ENCODE measurements around the gene KDELR1. TPM values are rescaled to one million over a fixed set of nuclear protein-coding genes. Genes with fewer than 3 reads are reported as not detected.
"Not testable (repeated sequence)": the region's sequence is repeated elsewhere in the genome, so short reads cannot be mapped to it uniquely, and the experiment has no call there.

KDELR1 gene
- polyA plus RNA-seq, 12 donors: 101 to 185 (median 124) TPM; not detected in 1

DNA sequence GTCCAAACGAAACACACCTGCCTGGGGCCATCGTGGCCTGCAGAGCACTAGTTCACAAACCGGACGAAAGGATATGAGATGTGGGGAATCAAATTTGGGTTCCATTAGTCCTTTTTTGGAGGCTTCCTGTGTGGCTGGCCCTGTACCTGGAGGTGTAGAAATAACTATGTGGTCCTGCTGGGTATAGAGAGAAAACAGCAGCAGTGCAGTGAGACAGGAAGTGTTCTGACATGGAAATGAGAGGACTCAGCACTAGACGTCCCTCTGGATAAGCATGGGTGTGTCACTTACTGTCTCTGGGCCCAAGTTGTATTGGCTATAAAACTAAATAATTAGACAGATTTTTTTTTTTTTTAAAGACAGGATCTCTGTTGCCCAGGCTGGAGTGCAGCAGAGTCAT is 12.3 kb downstream of the KDELR1 start:
- no peak for DNase-seq

DNA sequence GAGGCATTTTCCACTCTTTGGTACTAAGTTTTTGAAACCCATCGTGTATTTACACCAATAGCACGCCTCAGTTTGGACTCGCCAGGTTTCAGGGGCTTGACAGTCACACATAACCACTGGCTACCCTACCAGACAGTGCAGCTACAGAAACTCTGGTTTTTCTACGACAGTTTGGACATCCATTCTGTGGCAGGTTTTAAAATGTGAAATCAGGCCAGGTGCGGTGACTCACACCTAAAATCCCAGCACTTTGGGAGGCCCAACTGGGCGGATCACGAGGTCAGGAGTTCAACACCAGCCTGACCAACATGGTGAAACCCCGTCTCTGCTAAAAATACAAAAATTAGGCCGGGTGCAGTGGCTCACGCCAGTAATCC is 13.2 kb downstream of the KDELR1 start:
- DNase-seq: no peak

DNA sequence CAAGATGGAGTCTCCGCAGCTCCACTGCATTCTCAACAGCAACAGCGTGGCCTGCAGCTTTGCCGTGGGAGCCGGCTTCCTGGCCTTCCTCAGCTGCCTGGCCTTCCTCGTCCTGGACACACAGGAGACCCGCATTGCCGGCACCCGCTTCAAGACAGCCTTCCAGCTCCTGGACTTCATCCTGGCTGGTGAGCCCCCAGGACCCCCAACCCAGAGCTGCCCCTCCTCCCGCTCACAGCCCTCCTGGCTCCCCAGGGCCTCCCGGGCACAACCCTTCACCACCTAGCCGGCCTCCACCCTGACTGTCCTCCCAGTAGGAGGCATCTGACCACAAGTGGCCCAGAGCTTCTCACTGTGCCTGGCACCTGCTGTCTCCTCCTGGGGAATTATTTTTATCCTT is 17.8 kb downstream of the KDELR1 start:
- no peak for DNase-seq

DNA sequence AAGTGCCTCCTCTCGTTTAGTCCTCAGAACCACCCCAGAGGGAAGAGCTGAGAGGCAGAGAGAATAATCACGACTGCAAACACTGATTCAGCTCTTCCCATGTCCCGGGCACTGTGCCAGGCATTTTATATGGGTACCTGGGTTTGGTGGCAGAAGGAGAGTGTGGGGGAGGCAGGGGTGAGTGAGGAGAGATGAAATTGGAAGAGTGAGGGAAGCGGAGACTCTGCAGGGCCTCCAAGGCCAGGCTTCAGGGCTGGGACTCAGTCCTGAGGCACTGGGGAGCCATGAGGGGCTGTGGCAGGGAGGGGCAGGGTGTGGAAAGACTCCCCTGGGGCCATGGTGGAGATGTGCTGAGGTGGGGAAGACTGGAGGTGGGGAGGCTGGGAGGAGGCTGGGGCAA is 18.4 kb downstream of the KDELR1 start:
- no peak for DNase-seq

DNA sequence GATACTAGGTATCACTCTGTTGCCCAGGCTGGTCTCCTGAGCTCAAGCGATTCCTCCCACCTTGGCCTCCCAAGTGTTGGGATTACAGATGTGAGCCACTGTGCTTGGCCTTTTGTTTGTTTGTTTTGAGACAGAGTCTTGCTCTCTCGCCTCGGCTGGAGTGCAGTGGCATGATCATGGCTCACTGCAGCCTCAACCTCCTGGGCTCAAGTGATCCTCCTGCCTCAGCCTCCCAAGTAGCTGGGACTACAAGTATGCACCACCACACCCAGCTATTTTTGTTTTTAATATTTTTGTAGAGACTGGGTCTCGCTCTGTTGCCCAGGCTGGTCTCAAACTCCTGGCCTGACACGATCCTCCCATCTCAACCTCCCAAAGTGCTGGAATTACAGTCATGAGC is 19.6 kb downstream of the KDELR1 start:
- not testable (repeated sequence) for DNase-seq

DNA sequence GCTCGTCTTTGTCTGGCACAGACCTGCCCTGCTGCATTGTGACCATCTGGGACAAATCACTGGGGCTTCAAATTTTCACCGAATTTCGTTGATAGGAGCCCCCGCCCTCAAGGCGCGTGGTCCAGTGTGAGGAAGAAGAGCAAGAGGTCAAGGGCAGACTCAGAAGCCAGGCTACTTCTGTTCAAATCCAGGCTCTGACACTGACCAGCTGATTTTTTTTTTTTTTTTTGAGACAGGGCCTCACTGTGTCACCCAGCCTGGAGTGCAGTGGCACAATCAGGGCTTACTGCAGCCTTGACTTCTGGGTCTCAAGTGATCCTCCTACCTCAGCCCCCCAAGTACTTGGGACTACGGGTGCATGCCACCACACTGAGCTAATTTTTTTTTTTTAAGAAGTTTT is 20.0 kb downstream of the KDELR1 start:
- no peak for DNase-seq

DNA sequence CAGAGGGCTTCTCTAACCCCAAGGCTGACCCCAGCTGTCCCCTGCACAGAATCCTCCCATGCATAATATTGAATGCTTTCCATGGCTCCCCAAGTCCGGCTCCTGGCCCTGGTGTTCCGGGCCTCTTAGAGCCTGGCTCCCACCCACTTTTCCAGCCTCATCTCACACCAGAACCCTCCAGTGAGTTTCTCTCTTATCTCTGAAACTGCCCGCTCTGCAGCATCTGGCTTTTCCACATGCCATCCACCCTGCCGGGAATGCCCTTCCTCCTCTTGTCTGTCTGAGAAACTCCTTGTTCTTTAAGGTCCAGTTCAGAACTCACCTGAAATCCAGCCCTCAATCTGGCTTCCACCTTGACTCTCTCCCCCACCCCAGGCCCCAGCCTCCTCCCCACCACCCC is 20.4 kb downstream of the KDELR1 start:
- DNase-seq: no peak

DNA sequence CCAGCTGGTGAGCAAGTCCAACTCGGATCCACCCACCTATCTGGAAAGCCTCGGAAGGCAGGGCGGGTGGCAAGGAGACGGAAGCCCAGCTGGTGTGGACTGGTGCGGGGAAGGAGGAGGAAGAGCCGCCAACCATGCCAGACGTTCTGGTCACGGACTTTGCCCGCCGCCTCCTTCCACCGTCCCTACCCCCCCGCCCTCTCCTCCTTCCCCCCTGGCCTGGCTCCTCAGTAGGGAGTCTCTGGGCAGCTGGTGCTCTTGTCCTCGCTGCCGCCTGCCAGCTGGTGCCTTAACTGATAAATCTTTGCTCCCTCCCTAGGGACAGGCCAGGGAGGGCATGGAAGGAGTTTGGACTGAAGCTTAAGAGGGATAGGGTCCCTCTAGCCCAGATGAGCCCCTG is 22.4 kb downstream of the KDELR1 start:
- DNase-seq: no peak

DNA sequence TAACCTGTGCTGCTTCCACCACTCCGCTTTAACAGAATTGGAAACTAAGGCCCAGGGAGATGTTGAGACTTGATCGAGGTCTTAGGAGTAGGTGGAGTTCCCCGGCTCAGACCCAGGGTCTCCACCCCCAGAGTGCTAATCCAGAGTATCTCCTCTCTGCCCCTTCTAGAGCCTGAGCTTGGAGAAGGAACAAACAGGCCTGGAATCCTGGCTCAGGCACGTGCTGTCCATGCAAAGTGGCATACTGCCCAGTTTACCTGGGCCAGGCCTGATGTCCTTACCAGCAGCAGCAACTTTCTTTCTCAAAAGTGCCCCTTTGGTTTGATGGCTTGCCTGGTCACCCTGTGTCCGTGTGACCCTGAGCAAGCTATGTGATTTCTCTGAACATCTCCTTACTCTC is 23.5 kb downstream of the KDELR1 start:
- DNase-seq: no peak

DNA sequence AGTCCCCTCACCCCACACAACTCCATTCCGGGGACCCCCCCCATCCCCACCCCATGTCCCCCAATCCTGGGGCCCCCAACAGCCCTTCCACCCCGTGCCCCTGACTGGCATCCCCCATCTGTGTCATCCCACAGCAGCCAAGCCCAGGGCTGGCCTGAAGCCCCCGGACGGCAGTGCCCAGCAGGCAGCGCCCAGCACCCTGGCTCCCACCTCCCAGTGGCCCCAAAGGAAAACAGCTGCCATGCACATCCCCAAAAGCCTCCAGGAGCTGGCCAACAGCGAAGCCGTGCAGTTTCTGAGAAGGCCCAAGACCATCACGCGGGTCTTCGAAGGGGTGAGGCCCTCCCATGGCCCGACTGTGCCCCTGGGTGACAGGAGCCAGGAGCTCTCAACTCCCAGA is 25.7 kb downstream of the KDELR1 start:
- no peak for DNase-seq

DNA sequence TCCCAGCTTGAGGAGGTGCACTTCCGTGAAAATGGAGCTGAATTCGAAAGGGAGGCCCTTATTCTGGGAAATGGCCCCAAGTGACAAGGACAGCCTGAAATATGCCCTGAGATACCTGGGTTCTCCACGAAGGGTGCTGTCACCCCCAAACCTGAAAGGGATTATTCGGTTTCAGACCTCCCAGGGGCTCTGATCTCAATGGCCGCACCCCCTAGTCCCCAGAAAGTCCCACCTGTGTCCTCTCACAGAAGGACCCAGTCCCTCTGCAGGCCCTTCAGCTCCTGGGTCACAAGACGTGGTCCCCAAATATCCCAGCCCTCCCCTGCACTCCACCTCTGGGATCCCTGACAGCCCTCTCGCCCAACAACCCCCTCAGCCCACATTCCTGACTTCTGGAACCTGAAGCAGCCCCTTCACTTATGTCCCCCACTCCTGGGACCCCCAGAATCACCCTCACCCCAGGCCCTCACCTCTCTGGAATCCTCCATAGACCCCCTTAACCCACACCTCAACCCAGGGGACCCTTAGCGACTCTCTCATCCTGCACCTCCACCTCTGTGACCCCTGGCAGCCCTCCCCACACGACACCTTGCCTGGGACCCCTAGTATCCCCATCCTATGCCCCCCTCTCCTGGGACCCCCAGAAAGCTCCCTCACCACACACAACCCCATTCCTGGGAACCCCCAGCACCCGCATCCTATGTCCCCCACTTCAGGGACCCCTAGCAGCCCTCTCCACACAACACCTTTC is 26.6 kb downstream of the KDELR1 start:
- no peak for DNase-seq

DNA sequence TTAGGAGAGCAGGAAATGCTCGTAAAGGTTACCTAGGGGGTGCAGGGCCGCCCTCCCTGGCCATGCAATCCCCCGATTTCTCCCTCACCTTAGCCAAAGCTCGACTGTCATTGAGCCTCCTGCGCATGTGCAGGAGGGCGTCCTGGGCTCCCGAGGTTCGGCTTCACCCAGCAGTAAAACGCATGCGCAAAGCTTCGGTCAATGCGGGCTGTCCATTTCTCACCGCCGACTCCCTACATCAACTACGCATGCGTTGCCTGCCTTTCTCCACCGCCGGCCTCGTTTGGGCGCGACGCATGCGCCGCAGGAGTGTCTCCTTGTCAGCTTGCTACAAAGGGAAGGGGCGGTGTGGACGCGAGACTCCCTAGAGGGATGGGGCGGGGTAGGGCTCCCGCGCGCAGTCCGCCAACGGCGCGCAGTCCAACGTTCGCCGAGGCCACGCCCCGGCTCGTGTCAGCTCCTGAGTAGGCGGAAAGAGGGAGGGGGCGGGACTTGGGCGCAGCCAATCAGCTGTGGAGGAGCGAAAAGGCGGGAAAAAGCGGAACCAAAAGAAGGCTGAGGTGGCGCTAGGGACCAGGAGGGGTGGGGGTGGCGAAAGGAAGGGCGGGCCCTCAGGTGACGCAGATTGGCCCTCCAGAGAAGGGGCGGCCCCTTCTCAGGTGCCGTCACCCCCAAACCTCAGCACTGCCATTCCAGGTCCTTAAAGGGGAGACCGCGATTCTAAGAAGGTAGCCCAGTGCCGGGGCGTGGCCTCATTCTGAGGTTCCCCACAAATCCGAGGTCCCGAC is 27.3 kb downstream of the KDELR1 start, which contains the start of the genes SYNGR4 and TMEM143:
SYNGR4 (plus strand) TSS at position 558 of the 788 bp plus-strand sequence. CDS start 1,476 bp downstream, outside the sequence.
TMEM143 (minus strand) TSS at position 131 of the 788 bp plus-strand sequence; CDS start at position 111, 20 bp downstream.
- peak; percentile 100 for DNase-seq

DNA sequence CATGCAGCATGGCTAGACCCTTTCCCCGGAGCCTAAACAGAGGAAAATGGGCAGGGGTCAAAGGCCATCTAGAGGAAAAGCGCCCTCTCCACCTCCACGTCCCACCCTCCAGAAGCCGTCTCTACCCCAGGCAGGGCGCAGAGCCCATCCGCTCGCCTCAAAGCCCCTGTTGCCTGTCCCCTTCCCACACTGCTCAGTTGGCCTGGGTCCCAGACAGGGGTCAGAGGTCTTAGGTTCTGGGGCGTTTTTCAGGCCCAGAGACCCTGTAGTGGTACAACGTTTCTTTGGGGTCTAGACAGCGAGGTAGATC is 27.9 kb downstream of the KDELR1 start:
- DNase-seq: no peak

DNA sequence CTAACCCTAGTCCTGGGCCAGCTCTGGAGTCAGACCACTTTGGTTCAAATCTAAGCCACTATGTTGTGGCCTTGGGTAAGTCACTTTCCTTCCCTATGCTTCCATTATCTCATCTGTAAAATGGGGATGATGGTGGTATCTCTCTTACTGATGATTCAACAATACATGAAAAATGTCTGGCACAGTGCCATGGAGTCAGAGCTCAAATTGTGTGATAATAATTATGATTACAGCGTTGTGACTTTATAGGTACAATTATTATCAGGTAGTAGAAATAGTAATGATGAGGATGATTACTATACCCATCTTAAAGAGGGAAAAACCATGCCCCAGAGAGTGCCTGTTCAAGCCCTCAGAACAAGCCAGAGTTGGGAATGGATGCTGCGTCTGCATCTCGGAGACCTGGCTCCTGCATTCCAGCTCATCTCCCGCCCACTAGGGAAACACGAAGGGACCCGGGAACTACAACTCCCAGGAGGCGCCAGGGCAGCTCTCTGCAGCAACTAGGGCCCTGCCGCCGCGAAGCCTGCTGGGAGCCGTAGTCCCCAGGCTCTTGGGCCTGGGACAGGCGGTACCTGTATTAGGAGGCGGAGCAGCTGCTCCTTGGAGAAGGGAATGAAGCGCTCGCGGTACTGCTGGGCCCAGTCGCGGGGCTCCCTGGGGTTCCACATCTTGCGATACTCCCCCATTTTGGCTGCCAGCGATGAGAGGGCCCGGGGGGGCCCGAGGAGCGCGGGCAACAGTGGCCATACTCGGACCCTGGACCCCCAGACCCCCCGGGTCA is 28.4 kb downstream of the KDELR1 start:
- DNase-seq: peak; percentile 94

DNA sequence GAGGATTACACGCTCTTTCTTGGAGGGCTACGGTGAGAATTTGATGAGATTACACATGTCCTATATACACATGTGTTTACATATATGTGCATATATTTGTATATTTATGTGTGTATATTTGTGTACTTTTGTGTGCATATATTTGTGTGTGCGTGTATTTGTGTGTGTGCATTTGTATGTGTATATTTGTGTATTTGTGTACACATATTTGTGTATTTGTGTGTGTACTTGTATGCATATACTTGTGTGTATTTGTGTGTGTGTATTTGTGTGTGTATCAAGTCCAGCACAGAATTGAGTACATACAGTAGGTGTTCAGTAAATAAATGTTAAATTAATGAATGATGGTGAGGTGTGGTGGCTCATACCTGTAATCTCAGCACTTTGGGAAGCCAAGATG is 29.4 kb downstream of the KDELR1 start:
- no peak for DNase-seq

DNA sequence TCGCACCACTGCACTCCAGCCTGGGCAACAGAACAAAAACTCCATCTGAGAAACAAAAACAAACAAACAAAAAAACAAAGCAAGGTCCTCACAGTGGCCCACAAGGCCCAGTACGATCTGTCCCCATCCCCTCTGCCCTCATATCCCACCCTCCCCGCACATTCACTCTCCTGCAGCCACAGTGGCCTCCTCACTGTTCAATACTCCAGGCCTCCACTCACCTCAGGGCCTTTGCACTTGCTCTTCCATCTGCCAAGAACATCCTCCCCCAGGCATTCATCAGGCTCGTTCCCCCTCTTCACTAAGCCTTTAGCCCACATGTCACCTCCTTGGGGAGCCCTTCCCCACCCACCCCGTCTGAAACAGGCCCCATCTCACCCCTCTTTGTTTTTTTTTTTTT is 32.2 kb downstream of the KDELR1 start:
- DNase-seq: no peak

DNA sequence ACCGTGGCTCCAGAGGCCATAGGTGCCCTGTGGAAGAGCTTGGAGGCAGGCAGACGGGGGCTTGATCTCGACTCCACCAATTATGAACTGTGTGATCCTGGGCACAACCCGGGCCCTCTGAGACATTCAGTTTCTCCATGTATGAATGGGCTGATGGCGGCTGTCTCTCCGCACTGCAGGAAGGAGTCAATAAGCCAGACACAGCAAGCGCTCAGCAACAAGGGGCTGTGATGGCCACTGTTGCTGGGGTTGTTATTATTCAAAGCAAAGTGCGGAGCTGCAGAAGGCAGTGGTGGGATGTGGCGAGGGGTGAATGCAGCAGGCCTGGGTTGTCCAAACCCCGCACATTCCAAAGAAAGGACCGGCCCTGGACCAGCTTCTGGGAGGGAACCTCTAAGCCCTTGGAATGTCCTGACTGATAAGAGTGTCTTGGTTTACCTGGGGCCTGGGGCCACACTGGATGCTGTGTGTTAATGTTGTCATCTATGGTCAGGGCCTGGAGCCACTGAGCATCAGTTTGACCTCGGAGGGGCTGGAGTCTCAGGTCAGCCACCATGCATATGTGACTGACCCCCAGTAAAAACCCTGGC is 35.9 kb downstream of the KDELR1 start:
- no peak for DNase-seq

DNA sequence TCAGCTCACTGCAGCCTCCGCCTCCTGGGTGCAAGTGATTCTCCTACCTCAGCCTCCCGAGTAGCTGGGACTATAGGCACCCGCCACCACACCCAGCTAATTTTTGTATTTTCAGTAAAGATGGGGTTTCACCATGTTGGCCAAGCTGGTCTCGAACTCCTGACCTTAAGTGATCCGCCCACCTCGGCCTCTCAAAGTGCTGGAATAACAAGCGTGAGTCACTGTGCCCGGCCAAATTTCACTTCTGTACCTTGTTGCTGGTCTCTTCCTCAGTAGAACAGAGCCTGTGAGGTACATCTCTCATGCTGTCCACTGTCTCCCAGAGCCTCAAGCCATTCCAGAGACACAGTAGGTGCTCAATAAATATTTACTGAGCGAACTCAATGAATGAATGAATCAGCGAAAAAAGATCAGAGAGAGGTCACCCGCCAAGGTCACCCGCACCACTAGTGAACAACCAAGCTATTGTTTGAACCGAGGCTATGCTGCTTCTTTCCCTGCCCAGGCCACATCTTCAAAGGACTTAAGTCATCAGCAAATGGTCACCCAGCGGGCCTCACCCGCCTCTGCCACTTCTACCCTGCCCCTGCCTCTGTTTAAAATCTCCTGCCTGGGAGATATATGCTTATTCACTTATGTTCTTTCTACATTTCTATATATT is 36.9 kb downstream of the KDELR1 start:
- DNase-seq: no peak

DNA sequence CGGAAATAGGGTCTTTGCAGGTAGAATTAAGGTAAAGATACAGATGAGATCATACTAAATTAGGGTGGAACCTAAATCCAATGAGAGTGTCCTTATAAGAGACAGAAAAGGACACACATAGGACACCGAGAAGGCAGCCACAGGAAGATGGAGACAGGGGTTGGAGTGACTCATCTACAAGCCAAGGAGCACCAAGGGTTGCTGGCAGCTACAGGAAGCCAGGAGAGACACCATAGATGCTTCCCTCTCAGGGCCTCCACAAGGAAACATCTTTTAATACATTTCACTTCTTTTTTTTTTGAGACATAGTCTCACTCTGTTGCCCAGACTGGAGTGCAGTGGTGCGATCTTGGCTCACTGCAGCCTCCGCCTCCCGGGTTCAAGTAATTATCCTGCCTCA is 37.7 kb downstream of the KDELR1 start:
- DNase-seq: no peak

DNA sequence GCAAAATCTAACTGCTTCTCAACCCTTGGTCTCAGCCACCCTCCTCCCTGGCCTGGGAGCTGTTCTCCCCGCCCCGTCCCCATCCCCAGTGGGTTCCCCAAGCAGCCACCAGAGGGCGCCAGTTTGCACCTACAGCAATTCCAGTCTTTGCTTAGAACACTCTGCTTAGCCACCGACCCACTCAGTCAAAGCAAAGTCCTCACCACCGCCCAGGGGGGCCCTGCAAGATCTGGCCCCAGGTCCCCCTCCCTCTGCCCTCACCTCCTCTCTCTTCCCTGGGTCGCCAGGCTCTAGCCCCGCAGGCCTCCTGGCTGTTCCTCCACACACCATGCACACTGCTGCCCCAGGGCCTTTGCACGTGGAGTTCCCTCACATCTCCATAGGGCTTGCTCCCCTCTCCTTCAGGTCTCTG is 40.0 kb downstream of the KDELR1 start:
- peak; percentile 52 for DNase-seq

DNA sequence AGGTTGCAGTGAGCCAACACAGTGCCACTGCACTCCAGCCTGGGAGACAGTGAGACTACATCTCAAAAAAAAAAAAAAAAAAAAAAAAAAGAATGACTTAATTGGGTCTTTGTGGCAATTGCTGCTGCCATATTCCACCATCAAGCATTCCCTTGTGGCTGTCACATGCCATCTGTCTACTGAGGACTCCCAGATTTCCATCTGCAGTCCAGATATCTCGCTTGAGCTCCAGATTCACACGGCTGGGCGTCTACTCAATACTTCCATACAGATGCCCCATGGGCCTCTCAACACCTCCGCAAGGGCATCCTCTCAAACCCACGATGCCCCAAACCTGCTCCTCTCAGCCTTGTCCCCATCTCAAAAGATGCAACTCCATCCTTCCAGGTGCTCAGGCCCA is 40.5 kb downstream of the KDELR1 start:
- DNase-seq: no peak

DNA sequence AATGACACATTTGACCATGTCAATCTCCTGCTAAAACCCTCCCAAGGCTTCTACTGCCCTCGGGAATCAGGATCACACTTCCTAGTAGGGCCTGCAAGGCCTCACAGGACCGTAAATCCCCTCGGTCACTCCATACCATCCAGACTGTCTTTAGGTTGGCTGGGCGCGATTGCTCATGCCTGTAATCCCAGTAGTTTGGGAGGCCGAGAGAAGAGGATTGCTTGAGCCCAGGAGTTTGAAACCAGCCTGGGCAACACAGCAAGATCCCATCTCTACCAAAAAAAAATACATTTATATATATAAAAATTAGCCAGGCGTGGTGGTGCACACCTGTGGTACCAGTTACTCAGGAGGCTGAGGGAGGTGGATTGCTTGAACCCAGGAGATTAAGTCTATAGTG is 42.6 kb downstream of the KDELR1 start:
- DNase-seq: no peak

All from muscle of arm (tissue), 12 donors.